Skeletal muscle satellite cell (primary cell): ENCODE measurements around the gene CABP7. TPM values are rescaled to one million over a fixed set of nuclear protein-coding genes. Genes with fewer than 3 reads are reported as not detected.

Experiments used
- H3K27me3 ChIP-seq: 2 replicates; pipeline ENCODE4 v1.7.0; 2013; ENCODE audit warnings: low read length; ENCODE audit not compliant: control insufficient read depth, insufficient read depth
- H3K36me3 ChIP-seq: 2 replicates; pipeline ENCODE4 v1.7.0; 2013; ENCODE audit warnings: mild to moderate bottlenecking, control low read depth, low read length; ENCODE audit not compliant: insufficient read depth
- H3K4me1 ChIP-seq: 2 replicates; pipeline ENCODE4 v1.7.0; 2013; ENCODE audit warnings: low read length; ENCODE audit not compliant: control insufficient read depth, insufficient read depth
- H3K4me2 ChIP-seq: 2 replicates; pipeline ENCODE4 v1.7.0; 2013; ENCODE audit warnings: mild to moderate bottlenecking, low read length
- H3K4me3 ChIP-seq: 2 replicates; pipeline ENCODE4 v1.7.0; 2013; ENCODE audit warnings: low read length
- H3K9ac ChIP-seq: 2 replicates; pipeline ENCODE4 v1.7.0; 2013; ENCODE audit warnings: mild to moderate bottlenecking, low read depth, low read length, moderate library complexity
- H3K9me3 ChIP-seq: replicated peaks from 2 replicates; pipeline ENCODE4 v1.7.0; 2013; ENCODE audit warnings: mild to moderate bottlenecking, control low read depth, low read length
- small RNA-seq: library from RNA; depleted of rRNA; stranded (forward); fragments of <200 nt; gene quantifications from one replicate; pipeline ENCODE3, GENCODE V24; 2012

CABP7 gene

GRCh38 chr22:29768052-29768693 lies 48.4 kb downstream of the CABP7 start:
- peak overlapping the region; percentile 95 for H3K9ac ChIP-seq
- peak overlapping the region; percentile 89 for H3K4me3 ChIP-seq
- H3K36me3 ChIP-seq: peaks cover 14% of the 10 kb centered on the region
- H3K4me1 ChIP-seq: peaks cover 22% of the 10 kb centered on the region
- H3K9me3 ChIP-seq: no peaks in the 10 kb centered on the region
- H3K4me2 ChIP-seq: peak overlapping the region; percentile 91
- no peaks in the 10 kb centered on the region for H3K27me3 ChIP-seq

GRCh38 chr22:29769723-29770321 lies 50.0 kb downstream of the CABP7 start:
- Histone ChIP-seq H3K36me3 (peaks cover 14% of the 10 kb centered on the region), H3K9ac (no peak overlapping the region), H3K4me2 (no peak overlapping the region), H3K4me1 (peaks cover 26% of the 10 kb centered on the region), H3K4me3 (no peak overlapping the region), H3K27me3 (no peaks in the 10 kb centered on the region), H3K9me3 (no peaks in the 10 kb centered on the region)

- no peaks in the 10 kb centered on the region for H3K9me3 ChIP-seq
- H3K4me3 ChIP-seq: no peak overlapping the region
- no peaks in the 10 kb centered on the region for H3K27me3 ChIP-seq
- peaks cover 14% of the 10 kb centered on the region for H3K36me3 ChIP-seq
- no peak overlapping the region for H3K9ac ChIP-seq
- peaks cover 21% of the 10 kb centered on the region for H3K4me1 ChIP-seq
- no peak overlapping the region for H3K4me2 ChIP-seq
Observed at GRCh38 chr22:29772170-29772641, 52.4 kb downstream of the CABP7 start.

GRCh38 chr22:29773233-29773632 lies 53.4 kb downstream of the CABP7 start:
- Histone ChIP-seq H3K4me3 (no peak overlapping the region), H3K9me3 (no peaks in the 10 kb centered on the region), H3K9ac (no peak overlapping the region), H3K36me3 (peaks cover 14% of the 10 kb centered on the region), H3K27me3 (no peaks in the 10 kb centered on the region), H3K4me1 (peaks cover 21% of the 10 kb centered on the region), H3K4me2 (no peak overlapping the region)

DNA sequence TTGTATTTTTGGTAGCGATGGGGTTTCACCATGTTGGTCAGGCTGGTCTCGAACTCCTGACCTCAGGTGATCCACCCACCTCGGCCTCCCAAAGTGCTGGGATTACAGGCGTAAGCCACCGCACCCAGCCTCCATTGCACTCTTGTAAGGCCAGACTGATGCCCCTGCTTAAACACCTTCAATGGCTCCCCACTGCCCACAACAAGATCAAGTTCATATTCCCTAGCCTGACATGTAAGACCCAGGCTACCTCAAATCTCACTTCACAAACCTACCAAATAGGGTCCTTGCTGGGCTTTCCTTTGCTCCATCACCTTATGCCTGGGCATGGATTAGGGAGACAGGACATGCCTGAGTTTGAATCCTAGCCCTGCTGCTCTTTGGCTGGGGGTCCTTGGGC lies 60.4 kb downstream of the CABP7 start:
- Histone ChIP-seq H3K9ac (peak overlapping the region; percentile 52), H3K9me3 (no peaks in the 10 kb centered on the region), H3K4me2 (peak overlapping the region; percentile 62), H3K4me1 (peaks cover 53% of the 10 kb centered on the region), H3K27me3 (no peaks in the 10 kb centered on the region), H3K36me3 (no peaks in the 10 kb centered on the region), H3K4me3 (no peak overlapping the region)

GRCh38 chr22:29780748-29781676 lies 61.2 kb downstream of the CABP7 start:
- H3K4me1 ChIP-seq: peaks cover 53% of the 10 kb centered on the region
- no peaks in the 10 kb centered on the region for H3K9me3 ChIP-seq
- peak overlapping the region; percentile 62 for H3K4me2 ChIP-seq
- no peaks in the 10 kb centered on the region for H3K36me3 ChIP-seq
- no peak overlapping the region for H3K4me3 ChIP-seq
- no peaks in the 10 kb centered on the region for H3K27me3 ChIP-seq
- H3K9ac ChIP-seq: peak overlapping the region; percentile 78

Small RNA genes lying within 50 kb of the gene (small RNA-seq; reads per million reads assigned to genes)
- gene AC004882.2: not detected
- not detected for gene RF00019
